ENCODE measurements around the gene LYSMD1. TPM values are rescaled to one million over a fixed set of nuclear protein-coding genes. Genes with fewer than 3 reads are reported as not detected.

LYSMD1 gene
- total and polyA plus RNA-seq, 2 of the 8 experiments (the other 6 are each of a cell fraction or from before 2014, with no cell fraction given), result 2.4 to 6.0 TPM

Other genes starting within 250 kb of the LYSMD1 start
- gene SETDB1, start 239.5 kb downstream of the LYSMD1 start, total RNA-seq (2021; fragmentation: NEBNext Ultra II Directional; extraction: Animal tissue kit (Norgen Biotek cat#: 25700)), result 48.8 and 49.9 TPM in 2 replicates
- 26.9 and 27.5 TPM in 2 replicates for gene SETDB1, start 239.5 kb downstream of the LYSMD1 start, polyA plus RNA-seq (2011; rRNA removed)
- gene CERS2, start 191.1 kb downstream of the LYSMD1 start, total RNA-seq (2021; fragmentation: NEBNext Ultra II Directional; extraction: Animal tissue kit (Norgen Biotek cat#: 25700)), result 237 and 241 TPM in 2 replicates
- 153 and 216 TPM in 2 replicates for gene CERS2, start 191.1 kb downstream of the LYSMD1 start, polyA plus RNA-seq (2011; rRNA removed)
- gene ANXA9, start 183.6 kb downstream of the LYSMD1 start, total RNA-seq (2021; fragmentation: NEBNext Ultra II Directional; extraction: Animal tissue kit (Norgen Biotek cat#: 25700)), result 1.5 and 1.8 TPM in 2 replicates
- gene ANXA9, start 183.6 kb downstream of the LYSMD1 start, polyA plus RNA-seq (2011; rRNA removed), result 3.3 and 3.5 TPM in 2 replicates
- gene MINDY1, start 159.0 kb downstream of the LYSMD1 start, total RNA-seq (2021; fragmentation: NEBNext Ultra II Directional; extraction: Animal tissue kit (Norgen Biotek cat#: 25700)), result 10.6 and 11.4 TPM in 2 replicates
- gene MINDY1, start 159.0 kb downstream of the LYSMD1 start, polyA plus RNA-seq (2011; rRNA removed), result 10.3 and 11.5 TPM in 2 replicates
- 27.5 and 32.8 TPM in 2 replicates for gene PRUNE1, start 157.5 kb downstream of the LYSMD1 start, total RNA-seq (2021; fragmentation: NEBNext Ultra II Directional; extraction: Animal tissue kit (Norgen Biotek cat#: 25700))
- 42.8 and 54.2 TPM in 2 replicates for gene PRUNE1, start 157.5 kb downstream of the LYSMD1 start, polyA plus RNA-seq (2011; rRNA removed)
- gene BNIPL, start 129.3 kb downstream of the LYSMD1 start, total RNA-seq (2021; fragmentation: NEBNext Ultra II Directional; extraction: Animal tissue kit (Norgen Biotek cat#: 25700)), result 2.3 and 2.4 TPM in 2 replicates
- 3.3 and 3.5 TPM in 2 replicates for gene BNIPL, start 129.3 kb downstream of the LYSMD1 start, polyA plus RNA-seq (2011; rRNA removed)
- 3.0 and 5.0 TPM in 2 replicates for gene C1orf56, start 118.2 kb downstream of the LYSMD1 start, total RNA-seq (2021; fragmentation: NEBNext Ultra II Directional; extraction: Animal tissue kit (Norgen Biotek cat#: 25700))
- 3.4 and 5.6 TPM in 2 replicates for gene C1orf56, start 118.2 kb downstream of the LYSMD1 start, polyA plus RNA-seq (2011; rRNA removed)
- 67.8 and 74.1 TPM in 2 replicates for gene CDC42SE1, start 106.3 kb downstream of the LYSMD1 start, total RNA-seq (2021; fragmentation: NEBNext Ultra II Directional; extraction: Animal tissue kit (Norgen Biotek cat#: 25700))
- 29.0 and 30.5 TPM in 2 replicates for gene CDC42SE1, start 106.3 kb downstream of the LYSMD1 start, polyA plus RNA-seq (2011; rRNA removed)
- gene MLLT11, start 105.5 kb downstream of the LYSMD1 start, total RNA-seq (2021; fragmentation: NEBNext Ultra II Directional; extraction: Animal tissue kit (Norgen Biotek cat#: 25700)), result 18.1 and 19.2 TPM in 2 replicates
- gene MLLT11, start 105.5 kb downstream of the LYSMD1 start, polyA plus RNA-seq (2011; rRNA removed), result 10.2 and 13.7 TPM in 2 replicates
- gene GABPB2, start 95.1 kb downstream of the LYSMD1 start, total RNA-seq (2021; fragmentation: NEBNext Ultra II Directional; extraction: Animal tissue kit (Norgen Biotek cat#: 25700)), result 1.9 and 2.4 TPM in 2 replicates
- gene GABPB2, start 95.1 kb downstream of the LYSMD1 start, polyA plus RNA-seq (2011; rRNA removed), result 1.4 and 1.8 TPM in 2 replicates
- 15.7 and 17.5 TPM in 2 replicates for gene SEMA6C, start 19.3 kb downstream of the LYSMD1 start, total RNA-seq (2021; fragmentation: NEBNext Ultra II Directional; extraction: Animal tissue kit (Norgen Biotek cat#: 25700))
- 12.2 and 22.7 TPM in 2 replicates for gene SEMA6C, start 19.3 kb downstream of the LYSMD1 start, polyA plus RNA-seq (2011; rRNA removed)
- not detected in 2 replicates for gene TNFAIP8L2, start 9.3 kb downstream of the LYSMD1 start, total RNA-seq (2021; fragmentation: NEBNext Ultra II Directional; extraction: Animal tissue kit (Norgen Biotek cat#: 25700))
- gene TNFAIP8L2, start 9.3 kb downstream of the LYSMD1 start, polyA plus RNA-seq (2011; rRNA removed), result not detected in 2 replicates
- gene SCNM1, start 242 bp upstream of the LYSMD1 start, total RNA-seq (2021; fragmentation: NEBNext Ultra II Directional; extraction: Animal tissue kit (Norgen Biotek cat#: 25700)), result 44.5 and 46.2 TPM in 2 replicates
- 13.6 and 17.3 TPM in 2 replicates for gene SCNM1, start 242 bp upstream of the LYSMD1 start, polyA plus RNA-seq (2011; rRNA removed)
- not detected in 2 replicates for gene TMOD4, start 10.1 kb upstream of the LYSMD1 start, total RNA-seq (2021; fragmentation: NEBNext Ultra II Directional; extraction: Animal tissue kit (Norgen Biotek cat#: 25700))
- gene TMOD4, start 10.1 kb upstream of the LYSMD1 start, polyA plus RNA-seq (2011; rRNA removed), result 0.42 and 0.63 TPM in 2 replicates
- gene VPS72, start 24.3 kb upstream of the LYSMD1 start, total RNA-seq (2021; fragmentation: NEBNext Ultra II Directional; extraction: Animal tissue kit (Norgen Biotek cat#: 25700)), result 114 and 121 TPM in 2 replicates
- 86.6 and 86.8 TPM in 2 replicates for gene VPS72, start 24.3 kb upstream of the LYSMD1 start, polyA plus RNA-seq (2011; rRNA removed)
- 72.5 and 87.5 TPM in 2 replicates for gene PIP5K1A, start 32.6 kb upstream of the LYSMD1 start, total RNA-seq (2021; fragmentation: NEBNext Ultra II Directional; extraction: Animal tissue kit (Norgen Biotek cat#: 25700))
- gene PIP5K1A, start 32.6 kb upstream of the LYSMD1 start, polyA plus RNA-seq (2011; rRNA removed), result 96.0 and 105 TPM in 2 replicates
- 216 and 226 TPM in 2 replicates for gene PSMD4, start 88.8 kb upstream of the LYSMD1 start, total RNA-seq (2021; fragmentation: NEBNext Ultra II Directional; extraction: Animal tissue kit (Norgen Biotek cat#: 25700))
- 284 and 293 TPM in 2 replicates for gene PSMD4, start 88.8 kb upstream of the LYSMD1 start, polyA plus RNA-seq (2011; rRNA removed)
- 43.0 and 45.9 TPM in 2 replicates for gene ZNF687, start 116.4 kb upstream of the LYSMD1 start, total RNA-seq (2021; fragmentation: NEBNext Ultra II Directional; extraction: Animal tissue kit (Norgen Biotek cat#: 25700))
- gene ZNF687, start 116.4 kb upstream of the LYSMD1 start, polyA plus RNA-seq (2011; rRNA removed), result 69.9 and 91.9 TPM in 2 replicates
- gene PI4KB, start 161.5 kb upstream of the LYSMD1 start, total RNA-seq (2021; fragmentation: NEBNext Ultra II Directional; extraction: Animal tissue kit (Norgen Biotek cat#: 25700)), result 30.1 and 31.0 TPM in 2 replicates
- gene PI4KB, start 161.5 kb upstream of the LYSMD1 start, polyA plus RNA-seq (2011; rRNA removed), result 33.1 and 37.1 TPM in 2 replicates
- 57.6 and 59.7 TPM in 2 replicates for gene RFX5, start 181.3 kb upstream of the LYSMD1 start, total RNA-seq (2021; fragmentation: NEBNext Ultra II Directional; extraction: Animal tissue kit (Norgen Biotek cat#: 25700))
- 27.8 and 29.9 TPM in 2 replicates for gene RFX5, start 181.3 kb upstream of the LYSMD1 start, polyA plus RNA-seq (2011; rRNA removed)
- 15.3 and 20.0 TPM in 2 replicates for gene SELENBP1, start 206.8 kb upstream of the LYSMD1 start, total RNA-seq (2021; fragmentation: NEBNext Ultra II Directional; extraction: Animal tissue kit (Norgen Biotek cat#: 25700))
- gene SELENBP1, start 206.8 kb upstream of the LYSMD1 start, polyA plus RNA-seq (2011; rRNA removed), result 32.4 and 39.4 TPM in 2 replicates
- 422 and 430 TPM in 2 replicates for gene PSMB4, start 233.7 kb upstream of the LYSMD1 start, total RNA-seq (2021; fragmentation: NEBNext Ultra II Directional; extraction: Animal tissue kit (Norgen Biotek cat#: 25700))
- 1,009 and 1,098 TPM in 2 replicates for gene PSMB4, start 233.7 kb upstream of the LYSMD1 start, polyA plus RNA-seq (2011; rRNA removed)